ENCODE measurements around the gene EPB41L4A.

GRCh38 chr5:112141582-112141981, 277.5 kb downstream of the EPB41L4A start:
- TF ChIP-seq CTCF (IDR thresholded peaks at IDR 0.05; ENCODE audit: poor library complexity, severe bottlenecking) (no peak), RAD21 (conservative IDR thresholded peaks at IDR 0.05) (no peak), EZH2 (IDR thresholded peaks at IDR 0.05; ENCODE audit: borderline replicate concordance, insufficient read depth, low read length, poor library complexity, severe bottlenecking) (no peak), POLR2AphosphoS5 (IDR thresholded peaks at IDR 0.05) (no peak), REST (IDR thresholded peaks at IDR 0.05; ENCODE audit: borderline replicate concordance) (no peak), SMC3 (conservative IDR thresholded peaks at IDR 0.05; ENCODE audit: poor library complexity) (no peak), TAF1 (IDR thresholded peaks at IDR 0.05; ENCODE audit: low read depth) (no peak)

Data from neural cell (in vitro differentiated cells).